HG03575 (cell line): ENCODE data around the gene RARRES1.

Source experiments
- ATAC-seq: cut with Tn5 transposase; IDR thresholded peaks from one replicate; pipeline ENCODE4 v1.9.1; 2021; ENCODE audit not compliant: unreplicated experiment, insufficient number of reproducible peaks, low FRiP score; ENCODE audit errors: extremely low read depth

The RARRES1 gene

DNA sequence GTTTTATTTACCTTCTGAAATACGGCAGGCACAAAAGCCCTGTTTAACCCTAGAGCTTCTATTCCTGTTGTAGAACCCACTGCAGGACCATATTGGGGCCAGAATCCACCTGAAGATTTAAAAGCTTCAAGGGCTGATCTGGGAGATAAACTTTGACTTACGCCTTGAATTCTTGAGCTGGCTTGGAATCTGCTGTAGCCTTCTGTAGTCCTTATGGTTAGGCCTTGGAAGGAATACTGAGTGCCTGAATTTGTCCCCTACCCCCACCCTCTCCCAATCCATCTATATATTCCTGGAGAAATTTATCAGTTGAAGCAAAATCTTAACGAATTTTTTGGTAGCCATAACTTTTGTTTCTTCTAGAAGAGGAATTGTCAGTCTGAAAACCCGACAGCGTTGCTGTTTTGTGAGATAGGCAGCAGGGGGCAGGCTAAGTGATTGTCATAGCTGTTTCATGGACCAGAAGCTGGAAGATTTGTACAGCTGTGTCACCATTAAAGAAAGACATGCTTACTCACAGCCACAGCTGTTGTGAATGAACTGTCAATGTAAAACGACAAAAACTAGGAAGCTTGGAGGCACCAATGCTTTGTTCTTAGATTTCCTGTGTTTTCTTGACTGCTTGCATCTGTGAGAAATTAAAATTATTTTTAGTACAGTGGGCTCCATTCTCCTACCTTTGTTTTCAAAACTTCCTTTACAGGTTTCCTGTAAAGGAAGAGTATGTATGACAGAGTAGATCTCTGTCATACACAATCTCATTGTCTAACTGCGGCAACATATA is 72.6 kb downstream of the RARRES1 start:
- ATAC-seq: peak; percentile 62

DNA sequence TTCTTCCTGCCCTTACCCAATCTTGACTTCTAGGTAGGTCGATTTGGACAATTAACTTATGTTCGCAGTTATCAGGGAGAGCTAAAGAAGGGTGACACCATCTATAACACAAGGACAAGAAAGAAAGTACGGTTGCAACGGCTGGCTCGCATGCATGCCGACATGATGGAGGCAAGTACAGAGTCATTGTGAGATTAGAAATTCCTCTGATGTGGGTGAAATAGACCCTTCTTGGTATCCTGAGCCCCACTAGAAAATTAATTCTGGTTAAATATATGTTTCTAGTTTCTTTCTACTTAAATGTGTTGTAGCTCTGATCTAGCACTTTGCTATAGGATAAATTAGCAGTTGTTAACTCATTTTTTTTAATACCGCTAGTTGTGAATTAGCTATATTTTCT is 73.4 kb downstream of the RARRES1 start:
- no peak for ATAC-seq

- ATAC-seq: no peak
Observed at GRCh38 chr3:158652463-158652862, 79.8 kb downstream of the RARRES1 start.

GRCh38 chr3:158651192-158651591 is 81.1 kb downstream of the RARRES1 start:
- no peak for ATAC-seq

- ATAC-seq: no peak
Observed at GRCh38 chr3:158649791-158650190, 82.5 kb downstream of the RARRES1 start.
